HEK293 (cell line): ENCODE measurements around the gene APOBEC3H.
A peak's percentile ranks its signal among the peaks of the same experiment; 100 is the strongest.

ENCODE experiments used
- CTCF ChIA-PET: fragments of 350-600 bp; formaldehyde crosslinking; extraction: SDS; loops from one replicate; lab custom pipeline; 2021; ENCODE audit warnings: antibody characterized with exemption; lab: Yijun Ruan, JAX
- POLR2A ChIA-PET: fragments of 300-600 bp; formaldehyde crosslinking; extraction: SDS; loops from one replicate; lab custom pipeline; 2020; ENCODE audit warnings: antibody characterized with exemption, inconsistent platforms; lab: Yijun Ruan, JAX
- H3K27ac ChIP-seq: fragments of 200-500 bp; sonication (Bioruptor generic); 2 replicates; pipeline ENCODE4 v1.5.1; 2014; ENCODE audit warnings: low read depth, low read length, control low read depth, inconsistent platforms; ENCODE audit errors: extremely low read depth
- H3K36me3 ChIP-seq, 2 experiments: fragments of 200-500 bp in 1 of 2; sonication (Bioruptor generic) in 1 of 2; 1 replicate in 1 of 2; 2 replicates in 1 of 2; pipeline ENCODE4 v1.5.1; 2014 to 2017; ENCODE audit warnings: inconsistent platforms in 2 of 2, low read length in 2 of 2; ENCODE audit not compliant: control insufficient read depth in 2 of 2, insufficient read depth in 1 of 2
- H3K4me1 ChIP-seq: fragments of 200-500 bp; sonication (Bioruptor generic); 2 replicates; pipeline ENCODE4 v1.5.1; 2014; ENCODE audit warnings: mild to moderate bottlenecking, low read length, inconsistent platforms; ENCODE audit not compliant: control insufficient read depth, insufficient read depth
- H3K4me3 ChIP-seq: 2 replicates; pipeline ENCODE4 v1.5.1; 2011; ENCODE audit warnings: low read depth, mild to moderate bottlenecking, control low read depth, low read length, moderate library complexity
- H3K9me3 ChIP-seq: fragments of 200-500 bp; sonication (Bioruptor generic); 2 replicates; pipeline ENCODE4 v1.5.1; 2014; ENCODE audit warnings: low read depth, low read length, inconsistent platforms; ENCODE audit not compliant: control insufficient read depth, insufficient read depth
- GFI1B ChIP-seq: fragments of 450-650 bp; formaldehyde crosslinking; IDR thresholded peaks from 2 replicates; pipeline ENCODE4 v1.5.1; 2016; ENCODE audit warnings: missing biosample characterization, missing genetic modification characterization
- HOXC10 ChIP-seq: sonication (generic); formaldehyde crosslinking; IDR thresholded peaks from 2 replicates; pipeline ENCODE4 v1.8.1; 2023; ENCODE audit warnings: mild to moderate bottlenecking, missing genetic modification reagents
- KLF16 ChIP-seq: fragments of 450-650 bp; formaldehyde crosslinking; IDR thresholded peaks from 2 replicates; pipeline ENCODE4 v1.5.1; 2017; ENCODE audit warnings: missing biosample characterization, missing genetic modification characterization
- PRDM10 ChIP-seq: fragments of 450-650 bp; formaldehyde crosslinking; IDR thresholded peaks from 2 replicates; pipeline ENCODE4 v1.5.1; 2016; ENCODE audit warnings: missing biosample characterization, missing genetic modification characterization
- ZFP41 ChIP-seq: fragments of 450-650 bp; formaldehyde crosslinking; IDR thresholded peaks from 2 replicates; pipeline ENCODE4 v1.5.1; 2016; ENCODE audit warnings: missing biosample characterization, missing genetic modification characterization, borderline replicate concordance
- ZNF114 ChIP-seq: fragments of 450-650 bp; formaldehyde crosslinking; IDR thresholded peaks from 2 replicates; pipeline ENCODE4 v1.5.0; 2017; ENCODE audit warnings: missing biosample characterization, missing genetic modification characterization
- ZNF121 ChIP-seq: fragments of 450-650 bp; formaldehyde crosslinking; IDR thresholded peaks from 2 replicates; pipeline ENCODE4 v1.5.1; 2016; ENCODE audit warnings: missing biosample characterization, missing genetic modification characterization
- ZNF157 ChIP-seq: fragments of 450-650 bp; formaldehyde crosslinking; IDR thresholded peaks from 2 replicates; pipeline ENCODE4 v1.5.1; 2016; ENCODE audit warnings: missing biosample characterization, missing genetic modification characterization
- ZNF211 ChIP-seq: fragments of 450-650 bp; formaldehyde crosslinking; IDR thresholded peaks from 2 replicates; pipeline ENCODE4 v1.5.1; 2016; ENCODE audit warnings: low read depth, missing biosample characterization, missing genetic modification characterization
- ZNF26 ChIP-seq: fragments of 450-650 bp; formaldehyde crosslinking; IDR thresholded peaks from 2 replicates; pipeline ENCODE4 v1.5.1; 2016; ENCODE audit warnings: missing biosample characterization, missing genetic modification characterization
- ZNF350 ChIP-seq: fragments of 450-650 bp; formaldehyde crosslinking; IDR thresholded peaks from 2 replicates; pipeline ENCODE4 v1.5.0; 2017; ENCODE audit warnings: missing biosample characterization, mild to moderate bottlenecking, missing genetic modification characterization
- ZNF391 ChIP-seq: fragments of 450-650 bp; formaldehyde crosslinking; IDR thresholded peaks from 2 replicates; pipeline ENCODE4 v1.5.1; 2016; ENCODE audit warnings: low read depth, missing biosample characterization, missing genetic modification characterization, borderline replicate concordance
- ZNF580 ChIP-seq: fragments of 450-650 bp; formaldehyde crosslinking; IDR thresholded peaks from 2 replicates; pipeline ENCODE4 v1.5.1; 2016; ENCODE audit warnings: missing biosample characterization, missing genetic modification characterization
- ZNF623 ChIP-seq: fragments of 450-650 bp; formaldehyde crosslinking; IDR thresholded peaks from 2 replicates; pipeline ENCODE4 v1.5.1; 2016; ENCODE audit warnings: missing biosample characterization, missing genetic modification characterization
- ZNF660 ChIP-seq: fragments of 450-650 bp; IDR thresholded peaks from 2 replicates; pipeline ENCODE4 v1.5.1; 2018; ENCODE audit warnings: missing biosample characterization, mild to moderate bottlenecking, missing genetic modification characterization
- TF ChIP-seq, protein P1 (sequence below): fragments of 450-650 bp; formaldehyde crosslinking; IDR thresholded peaks from 2 replicates; pipeline ENCODE4 v1.5.1; 2017; ENCODE audit warnings: missing biosample characterization, missing genetic modification characterization

Gene APOBEC3H

GRCh38 chr22:39136317-39136716 lies 39.3 kb downstream of the APOBEC3H start:
- ChIA-PET CTCF (interaction anchor here (0.6 to 2.6 kb wide), 7 partner anchors 18 to 180 kb away, joined by 3 to 17 read pairs (median 6); no protein-coding TSS in a partner anchor), POLR2A (interaction anchor here (1.1 kb wide), 1 partner anchor 175 kb away, joined by 4 read pairs; no protein-coding TSS in a partner anchor)
- no peak overlapping the region for H3K27ac ChIP-seq
- H3K4me1 ChIP-seq: no peaks in the 10 kb centered on the region
- H3K4me3 ChIP-seq: no peak overlapping the region
- no peaks in the 10 kb centered on the region for H3K9me3 ChIP-seq
- H3K36me3 ChIP-seq: no peaks in the 10 kb centered on the region
- no peak for TF ChIP-seq ZFP41 (tag by site-specific recombination)
- TF ChIP-seq GFI1B (tag by site-specific recombination): no peak
- no peak for TF ChIP-seq ZNF114 (tag by site-specific recombination)
- TF ChIP-seq, protein P1, sequence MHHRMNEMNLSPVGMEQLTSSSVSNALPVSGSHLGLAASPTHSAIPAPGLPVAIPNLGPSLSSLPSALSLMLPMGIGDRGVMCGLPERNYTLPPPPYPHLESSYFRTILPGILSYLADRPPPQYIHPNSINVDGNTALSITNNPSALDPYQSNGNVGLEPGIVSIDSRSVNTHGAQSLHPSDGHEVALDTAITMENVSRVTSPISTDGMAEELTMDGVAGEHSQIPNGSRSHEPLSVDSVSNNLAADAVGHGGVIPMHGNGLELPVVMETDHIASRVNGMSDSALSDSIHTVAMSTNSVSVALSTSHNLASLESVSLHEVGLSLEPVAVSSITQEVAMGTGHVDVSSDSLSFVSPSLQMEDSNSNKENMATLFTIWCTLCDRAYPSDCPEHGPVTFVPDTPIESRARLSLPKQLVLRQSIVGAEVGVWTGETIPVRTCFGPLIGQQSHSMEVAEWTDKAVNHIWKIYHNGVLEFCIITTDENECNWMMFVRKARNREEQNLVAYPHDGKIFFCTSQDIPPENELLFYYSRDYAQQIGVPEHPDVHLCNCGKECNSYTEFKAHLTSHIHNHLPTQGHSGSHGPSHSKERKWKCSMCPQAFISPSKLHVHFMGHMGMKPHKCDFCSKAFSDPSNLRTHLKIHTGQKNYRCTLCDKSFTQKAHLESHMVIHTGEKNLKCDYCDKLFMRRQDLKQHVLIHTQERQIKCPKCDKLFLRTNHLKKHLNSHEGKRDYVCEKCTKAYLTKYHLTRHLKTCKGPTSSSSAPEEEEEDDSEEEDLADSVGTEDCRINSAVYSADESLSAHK (tag by site-specific recombination): no peak
- no peak for TF ChIP-seq ZNF157 (tag by site-specific recombination)
- TF ChIP-seq ZNF350 (tag by site-specific recombination): no peak
- no peak for TF ChIP-seq ZNF660 (tag by site-specific recombination)
- TF ChIP-seq ZNF580: no peak
- no peak for TF ChIP-seq ZNF623
- no peak for TF ChIP-seq ZNF391
- no peak for TF ChIP-seq ZNF121 (tag by site-specific recombination)

GRCh38 chr22:39138357-39138997 lies 41.4 kb downstream of the APOBEC3H start:
- Histone ChIP-seq H3K4me1 (no peaks in the 10 kb centered on the region), H3K9me3 (no peaks in the 10 kb centered on the region), H3K36me3 (no peaks in the 10 kb centered on the region), H3K27ac (no peak overlapping the region), H3K4me3 (no peak overlapping the region)
- TF ChIP-seq KLF16 (tag by site-specific recombination): no peak
- 0 out of 2 replicates have a peak, but pooled peaks have one; percentile 25 for TF ChIP-seq PRDM10 (tag by site-specific recombination)
- TF ChIP-seq ZNF211 (tag by site-specific recombination): no peak
- CTCF ChIA-PET: interaction anchor here (0.5 to 0.6 kb wide), 2 partner anchors 16 to 716 kb away, joined by 3 read pairs; no protein-coding TSS in a partner anchor
- POLR2A ChIA-PET: interaction anchor here (0.8 kb wide), 1 partner anchor 457 kb away, joined by 5 read pairs; the partner anchor contains the start of gene TOMM22

- POLR2A ChIA-PET: no interaction called here
These were observed 42.9 kb downstream of the APOBEC3H start for GRCh38 chr22:39139933-39140332.

More at GRCh38 chr22:39139933-39140332, 42.9 kb downstream of the APOBEC3H start:
- Histone ChIP-seq H3K9me3 (no peaks in the 10 kb centered on the region), H3K4me3 (no peak overlapping the region), H3K4me1 (no peaks in the 10 kb centered on the region; the same call in 1 of the 2 replicates), H3K27ac (no peak overlapping the region), H3K36me3 (no peaks in the 10 kb centered on the region)
- 0 out of 2 replicates have a peak, but pooled peaks have one; percentile 10 for TF ChIP-seq ZNF26 (tag by site-specific recombination)
- TF ChIP-seq HOXC10 (CRISPR knock-in tag): no peak
- no peak for TF ChIP-seq PRDM10 (tag by site-specific recombination)
- CTCF ChIA-PET: no interaction called here
